ENCODE measurements around the gene GMDS. TPM values are rescaled to one million over a fixed set of nuclear protein-coding genes. Genes with fewer than 3 reads are reported as not detected.

The GMDS gene
- total RNA-seq, 1 experiment from 2014 or later: 27.6 TPM

DNA sequence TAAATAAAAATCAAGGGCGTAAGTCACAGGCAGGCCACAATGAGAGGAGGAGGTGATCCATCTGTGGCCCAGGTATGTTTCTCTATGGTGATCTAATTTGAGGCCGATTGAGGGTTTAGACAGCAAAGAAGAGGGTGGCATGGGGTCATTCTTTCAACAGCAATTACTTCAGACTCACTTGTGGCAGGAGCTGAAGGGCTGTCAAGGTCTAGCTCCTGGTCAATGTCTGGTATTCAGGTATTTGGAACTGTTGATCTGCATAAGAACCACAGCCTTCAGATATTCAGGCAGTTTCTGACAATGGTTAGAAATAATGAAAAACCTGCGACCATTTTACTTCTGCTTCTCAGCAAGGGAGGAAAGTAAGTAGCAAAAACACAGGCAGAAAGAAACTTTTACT lies 376.1 kb downstream of the GMDS start:
- no peaks in the 10 kb centered on the region for H3K23me2 ChIP-seq (ENCODE audit: insufficient read length, low read depth, low read length, poor library complexity, severe bottlenecking)
- H2AFZ ChIP-seq (ENCODE audit: low read length): no peak overlapping the region
- no CpG with 5 or more reads among the region's 3 CpGs for WGBS (ENCODE audit: extremely low coverage, insufficient read length, low lambda C conversion rate)
- no peaks in the 10 kb centered on the region for H3K27me3 Mint-ChIP-seq (ENCODE audit: low read depth)
- no peak overlapping the region for H3K23ac ChIP-seq (ENCODE audit: insufficient read length, low read depth, low read length)
- H2BK120ac ChIP-seq (ENCODE audit: low read depth, low read length, poor library complexity, severe bottlenecking): no peak overlapping the region
- H4K8ac ChIP-seq (replicated peaks; ENCODE audit: insufficient read length, low read depth, low read length): no peak overlapping the region
- H3K9me3 Mint-ChIP-seq: no peaks in the 10 kb centered on the region
- H3K79me2 ChIP-seq (ENCODE audit: insufficient read depth, low read length): no peaks in the 10 kb centered on the region
- no peaks in the 10 kb centered on the region for H3K79me1 ChIP-seq (ENCODE audit: insufficient read depth, low read depth, low read length, poor library complexity, severe bottlenecking)
- peaks cover 16% of the 10 kb centered on the region for H3K4me1 ChIP-seq (ENCODE audit: insufficient read depth, low read length)
- no peaks in the 10 kb centered on the region for H4K20me1 ChIP-seq (ENCODE audit: control insufficient read depth, insufficient read depth, insufficient read length)
- no peak overlapping the region for H2BK12ac ChIP-seq (ENCODE audit: insufficient read length, low read depth, low read length)
- no peaks in the 10 kb centered on the region for H3K36me3 Mint-ChIP-seq (ENCODE audit: insufficient read depth in 1 of 3, low read depth in 3 of 3)
- no peaks in the 10 kb centered on the region for H3K9me3 ChIP-seq (ENCODE audit: control insufficient read depth, low read depth, low read length)
- peak overlapping the region in 1 of 3 experiments; percentile 58; a peak in 2 of 7 replicates for H3K27ac Mint-ChIP-seq
- peaks cover 66 to 69% of the 10 kb centered on the region in 2 experiments for H3K4me1 Mint-ChIP-seq
- no peak overlapping the region for H3K4me3 Mint-ChIP-seq
- H3K18ac ChIP-seq (ENCODE audit: insufficient read length, low read depth, low read length): no peak overlapping the region
- no peak overlapping the region for H2AK5ac ChIP-seq (ENCODE audit: insufficient read length, low read length)
- H3K56ac ChIP-seq (ENCODE audit: insufficient read length, low read depth, low read length): no peak overlapping the region
- H3K4ac ChIP-seq (ENCODE audit: low read depth, low read length): no peak overlapping the region
- H3K27me3 ChIP-seq (ENCODE audit: insufficient read depth, low read length): no peaks in the 10 kb centered on the region
- H3K27ac ChIP-seq (ENCODE audit: insufficient read length, low read depth, low read length): no peak overlapping the region
- H4K91ac ChIP-seq (ENCODE audit: insufficient read length, low read depth, low read length): no peak overlapping the region
- H3T11ph ChIP-seq (ENCODE audit: low read length): no peak overlapping the region
- H3K9ac ChIP-seq (ENCODE audit: extremely low read depth, insufficient read length, low read length): no peak overlapping the region
- no peak overlapping the region for H2BK20ac ChIP-seq (ENCODE audit: low read depth, low read length, poor library complexity, severe bottlenecking)
- no peak overlapping the region for H2BK15ac ChIP-seq (ENCODE audit: low read depth, low read length)
- no peak overlapping the region for H4K5ac ChIP-seq (ENCODE audit: insufficient read length, low read depth, low read length)
- H3K4me2 ChIP-seq (ENCODE audit: insufficient read depth, insufficient read length, low read length): no peak overlapping the region
- DNase-seq: no peak
- H3K14ac ChIP-seq (ENCODE audit: insufficient read depth, low read length): no peak overlapping the region
- no peak overlapping the region for H2BK5ac ChIP-seq (ENCODE audit: insufficient read length, low read length)
- TF ChIP-seq, protein P1, sequence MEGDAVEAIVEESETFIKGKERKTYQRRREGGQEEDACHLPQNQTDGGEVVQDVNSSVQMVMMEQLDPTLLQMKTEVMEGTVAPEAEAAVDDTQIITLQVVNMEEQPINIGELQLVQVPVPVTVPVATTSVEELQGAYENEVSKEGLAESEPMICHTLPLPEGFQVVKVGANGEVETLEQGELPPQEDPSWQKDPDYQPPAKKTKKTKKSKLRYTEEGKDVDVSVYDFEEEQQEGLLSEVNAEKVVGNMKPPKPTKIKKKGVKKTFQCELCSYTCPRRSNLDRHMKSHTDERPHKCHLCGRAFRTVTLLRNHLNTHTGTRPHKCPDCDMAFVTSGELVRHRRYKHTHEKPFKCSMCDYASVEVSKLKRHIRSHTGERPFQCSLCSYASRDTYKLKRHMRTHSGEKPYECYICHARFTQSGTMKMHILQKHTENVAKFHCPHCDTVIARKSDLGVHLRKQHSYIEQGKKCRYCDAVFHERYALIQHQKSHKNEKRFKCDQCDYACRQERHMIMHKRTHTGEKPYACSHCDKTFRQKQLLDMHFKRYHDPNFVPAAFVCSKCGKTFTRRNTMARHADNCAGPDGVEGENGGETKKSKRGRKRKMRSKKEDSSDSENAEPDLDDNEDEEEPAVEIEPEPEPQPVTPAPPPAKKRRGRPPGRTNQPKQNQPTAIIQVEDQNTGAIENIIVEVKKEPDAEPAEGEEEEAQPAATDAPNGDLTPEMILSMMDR (conservative IDR thresholded peaks at IDR 0.05): no peak
